Endothelial cell of umbilical vein (primary cell): ENCODE measurements around the gene FCN2. TPM values are rescaled to one million over a fixed set of nuclear protein-coding genes. Genes with fewer than 3 reads are reported as not detected.

ENCODE experiments used
- BruUV-seq: library from RNA; stranded (reverse); fragments of 400-500 nt; replicated peaks from 2 replicates; lab custom pipeline; 2021; lab: Mats Ljungman, UMichigan
- CTCF ChIA-PET: fragments of 300-600, 350-600 bp; sonication (Branson Sonifier 250); formaldehyde crosslinking; loops from one replicate; lab custom pipeline; 2021; ENCODE audit warnings: antibody characterized with exemption, inconsistent platforms; lab: Charles Lee
- POLR2A ChIA-PET: fragments of 300-600, 350-600 bp; sonication (Branson Sonifier 250); formaldehyde crosslinking; loops from one replicate; lab custom pipeline; 2021; ENCODE audit warnings: antibody characterized with exemption, inconsistent platforms; lab: Charles Lee
- DNase-seq: peaks from one replicate; pipeline ENCODE4 v3.0.0-alpha.2; 2011; ENCODE audit warnings: low read depth, low spot score
- FAIRE-seq: peaks from 2 replicates; lab custom pipeline; 2011; peaks lifted over from hg19 to GRCh38; lab: Jason Lieb, UNC
- H2AFZ ChIP-seq: 2 replicates; pipeline ENCODE4 v1.6.0; 2012; ENCODE audit warnings: low read depth, low read length, control low read depth, inconsistent platforms
- H3K27ac ChIP-seq: 2 replicates; pipeline ENCODE4 v1.5.1; 2011; ENCODE audit warnings: low read depth, mild to moderate bottlenecking, control low read depth, low read length, moderate library complexity; ENCODE audit not compliant: insufficient read depth
- H3K27me3 ChIP-seq, 2 experiments: 2 replicates each; pipeline versions ENCODE4 v1.6.0 to v1.6.1; 2011; ENCODE audit warnings: low read length in 2 of 2, mixed read lengths in 1 of 2; ENCODE audit not compliant: control insufficient read depth in 2 of 2, insufficient read depth in 2 of 2
- H3K36me3 ChIP-seq, 2 experiments: 2 replicates in 1 of 2; 3 replicates in 1 of 2; pipeline ENCODE4 v1.5.1; 2011; ENCODE audit warnings: low read length in 2 of 2, mild to moderate bottlenecking in 1 of 2, moderate library complexity in 1 of 2; ENCODE audit not compliant: control insufficient read depth in 2 of 2, insufficient read depth in 2 of 2; ENCODE audit errors: extremely low read depth in 1 of 2
- H3K4me1 ChIP-seq: 3 replicates; pipeline ENCODE4 v1.5.1; 2011; ENCODE audit warnings: mild to moderate bottlenecking, low read length; ENCODE audit not compliant: control insufficient read depth, insufficient read depth; ENCODE audit errors: extremely low read depth
- H3K4me2 ChIP-seq: 2 replicates; pipeline ENCODE4 v1.6.1; 2011; ENCODE audit warnings: low read length, control low read depth, mixed read lengths; ENCODE audit not compliant: insufficient read depth
- H3K4me3 ChIP-seq, 3 experiments: fragments of 200-600 bp in 1 of 3; sonication (generic), shearing (Covaris generic) in 1 of 3; replicated peaks in 1 of 3; 2 replicates each; pipeline ENCODE4 v1.5.1; 2011 to 2016; ENCODE audit warnings: control low read depth in 3 of 3, low read length in 3 of 3, mild to moderate bottlenecking in 2 of 3, inconsistent platforms in 1 of 3, low read depth in 1 of 3, moderate library complexity in 1 of 3; ENCODE audit not compliant: insufficient read depth in 1 of 3
- H3K79me2 ChIP-seq: 2 replicates; pipeline ENCODE4 v1.6.0; 2012; ENCODE audit warnings: low read length, inconsistent platforms; ENCODE audit not compliant: control insufficient read depth, insufficient read depth
- H3K9ac ChIP-seq: replicated peaks from 2 replicates; pipeline ENCODE3; 2011; ENCODE audit warnings: low read length, control low read depth; ENCODE audit not compliant: insufficient read depth; ENCODE audit errors: extremely low read depth
- H3K9me1 ChIP-seq: replicated peaks from 3 replicates; pipeline ENCODE4 v1.6.0; 2011; ENCODE audit warnings: mild to moderate bottlenecking, low read length; ENCODE audit not compliant: control insufficient read depth, insufficient read depth; ENCODE audit errors: extremely low read depth
- H3K9me3 ChIP-seq: replicated peaks from 2 replicates; pipeline ENCODE4 v1.5.1; 2012; ENCODE audit warnings: low read length, inconsistent platforms; ENCODE audit not compliant: control insufficient read depth, insufficient read depth
- H4K20me1 ChIP-seq: replicated peaks from 2 replicates; pipeline ENCODE3; 2011; ENCODE audit warnings: mild to moderate bottlenecking, low read length; ENCODE audit not compliant: control insufficient read depth, insufficient read depth; ENCODE audit errors: extremely low read depth
- CTCF ChIP-seq, 2 donors: IDR thresholded peaks; 1 replicate in 1 of 2; 2 replicates in 1 of 2; pipeline ENCODE4 v1.5.1; 2011; ENCODE audit warnings: low read length in 2 of 2, mild to moderate bottlenecking in 2 of 2, moderate library complexity in 2 of 2, control low read depth in 1 of 2, inconsistent platforms in 1 of 2, low read depth in 1 of 2; ENCODE audit not compliant: insufficient read depth in 1 of 2; ENCODE audit errors: extremely low read depth in 1 of 2
- EZH2 ChIP-seq: IDR thresholded peaks from 2 replicates; pipeline ENCODE4 v1.6.1; 2012; ENCODE audit warnings: borderline replicate concordance, low read depth, mild to moderate bottlenecking, moderate library complexity, low read length, inconsistent platforms; ENCODE audit not compliant: severe bottlenecking
- FOS ChIP-seq: IDR thresholded peaks from 2 replicates; pipeline ENCODE4 v1.6.1; 2011; ENCODE audit warnings: mild to moderate bottlenecking, low read length, moderate library complexity, borderline replicate concordance; ENCODE audit not compliant: insufficient read depth
- GATA2 ChIP-seq: IDR thresholded peaks from 2 replicates; pipeline ENCODE4 v1.7.0; 2011; ENCODE audit warnings: low read depth, mild to moderate bottlenecking, moderate library complexity, mixed read lengths, low read length; ENCODE audit not compliant: insufficient read length, insufficient read depth
- JUN ChIP-seq: IDR thresholded peaks from 2 replicates; pipeline ENCODE4 v1.6.1; 2011; ENCODE audit warnings: borderline replicate concordance, low read depth; ENCODE audit not compliant: insufficient read length, insufficient read depth
- MAX ChIP-seq: IDR thresholded peaks from 2 replicates; pipeline ENCODE4 v1.6.1; 2011; ENCODE audit not compliant: insufficient read depth, insufficient read length
- MYC ChIP-seq: IDR thresholded peaks from one replicate; pipeline ENCODE4 v1.6.1; 2011; ENCODE audit warnings: mild to moderate bottlenecking, low read depth, low read length
- POLR2A ChIP-seq: IDR thresholded peaks from 2 replicates; pipeline ENCODE4 v1.6.1; 2012; ENCODE audit warnings: low read depth, mild to moderate bottlenecking, control low read depth, low read length
- POLR2AphosphoS5 ChIP-seq: IDR thresholded peaks from 2 replicates; pipeline ENCODE4 v1.6.1; 2012; ENCODE audit warnings: low read depth, mild to moderate bottlenecking, control low read depth, low read length, moderate library complexity; ENCODE audit not compliant: insufficient read depth
- dilution Hi-C: fragments of 300-500 bp; cut with MboI; formaldehyde crosslinking; loops from one replicate; pipeline ENCODE4 v1.15.0; 2019; ENCODE audit warnings: low sequenced_read_pairs; ENCODE audit not compliant: extremely low pct_ligation_motif_present
- intact Hi-C: fragments of 100-400 bp; cut with micrococcal nuclease; formaldehyde crosslinking; loops from one replicate; pipeline ENCODE4 v1.10.0; 2022
- polyA plus RNA-seq, 4 experiments: library from polyadenylated mRNA; depleted of rRNA in 3 of 4; stranded (reverse) in 3 of 4; unstranded in 1 of 4; fragments of >200 nt; gene quantifications; 2 replicates each; pipeline versions ENCODE4 v1.2.1 to v1.2.3, GENCODE V29; 2011 to 2012; ENCODE audit warnings: missing spikeins in 1 of 4
- total RNA-seq: library from RNA; stranded (reverse); gene quantifications from 2 replicates; pipeline ENCODE4 v1.2.3, GENCODE V29; 2021

FCN2 gene
- total and polyA plus RNA-seq, 2 donors (not counting 3 experiments of a cell fraction or from before 2014, with no cell fraction given), result not detected

- dilution Hi-C loops, result no loop called here
- Histone ChIP-seq H3K79me2 (no peaks in the 10 kb centered on the region), H3K9me3 (no peaks in the 10 kb centered on the region), H3K4me3 (no peak overlapping the region), H3K4me1 (no peaks in the 10 kb centered on the region), H3K4me2 (no peak overlapping the region), H3K9ac (no peak overlapping the region), H3K27ac (no peak overlapping the region), H3K27me3 (no peaks in the 10 kb centered on the region), H2AFZ (no peak overlapping the region), H4K20me1 (no peaks in the 10 kb centered on the region), H3K36me3 (no peaks in the 10 kb centered on the region), H3K9me1 (no peaks in the 10 kb centered on the region)
- no TSS peak for BruUV-seq
- no peak for DNase-seq
- POLR2A ChIA-PET, result no interaction called here
- no peak for TF ChIP-seq POLR2AphosphoS5
- no peak for TF ChIP-seq JUN
- TF ChIP-seq MYC, result no peak
- no peak for TF ChIP-seq EZH2
- TF ChIP-seq MAX, result no peak
- TF ChIP-seq FOS, result no peak
- TF ChIP-seq CTCF (IDR thresholded peaks at IDR 0.05; ENCODE audit: extremely low read depth in 1 of 2, insufficient read depth in 1 of 2, low read depth in 1 of 2, low read length in 2 of 2), result no peak
- no peak for TF ChIP-seq GATA2
- TF ChIP-seq POLR2A, result no peak
- no peak for FAIRE-seq
- CTCF ChIA-PET, result no interaction called here
- intact Hi-C loops, result no loop called here
Measured at GRCh38 chr9:134855231-134855899, 25.2 kb upstream of the FCN2 start.
